NCI-H1930 (cell line): ENCODE measurements around the gene LCORL.
"Not testable (repeated sequence)": the region's sequence is repeated elsewhere in the genome, so short reads cannot be mapped to it uniquely, and the experiment has no call there.

ENCODE experiments used
- DNase-seq, 2 experiments: peaks; one replicate each; lab custom pipeline; 2025; lab: John Stamatoyannopoulos, UW

LCORL gene

GRCh38 chr4:17851959-17852358, 169.6 kb downstream of the LCORL start:
- DNase-seq: no peak

GRCh38 chr4:17850295-17850694, 171.3 kb downstream of the LCORL start:
- not testable (repeated sequence) for DNase-seq

GRCh38 chr4:17846266-17846665, 175.3 kb downstream of the LCORL start:
- no peak for DNase-seq

DNA sequence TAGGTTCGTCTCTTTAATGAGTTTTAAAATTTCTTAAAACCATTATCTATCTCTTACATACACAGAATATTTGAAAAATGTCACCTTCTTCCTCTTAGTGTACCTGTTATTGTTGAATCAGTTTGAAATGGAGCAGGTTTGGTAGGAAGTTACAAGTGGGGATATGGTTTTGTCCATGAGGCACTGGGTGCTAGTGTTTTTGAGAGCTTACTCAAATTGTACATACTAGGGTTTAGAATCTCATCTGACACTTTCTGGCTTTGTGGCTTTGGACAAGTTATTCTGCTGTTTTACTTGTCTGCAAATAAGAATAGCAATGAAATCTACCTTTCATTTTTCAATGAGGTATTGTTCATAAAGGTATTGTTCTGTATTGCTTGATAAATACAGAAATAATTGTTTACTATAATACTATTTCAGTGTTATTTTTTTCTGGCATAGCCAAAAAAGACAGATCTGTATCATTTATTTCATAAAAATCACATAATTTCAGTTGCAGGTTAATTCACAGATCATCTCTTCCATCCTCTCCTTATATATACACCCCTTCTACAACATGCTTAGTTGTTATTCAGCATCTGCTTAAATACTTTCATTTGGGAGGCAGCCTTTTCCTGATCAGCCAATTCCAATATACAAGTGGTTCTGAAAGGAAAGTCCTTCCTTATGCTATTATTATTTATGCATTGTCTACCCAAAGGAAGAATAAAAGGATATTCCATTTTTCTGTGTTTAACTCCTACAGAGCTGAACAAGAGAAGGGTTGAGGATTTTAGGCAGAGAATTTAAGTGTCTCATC, 197.5 kb downstream of the LCORL start:
- no peak for DNase-seq

DNA sequence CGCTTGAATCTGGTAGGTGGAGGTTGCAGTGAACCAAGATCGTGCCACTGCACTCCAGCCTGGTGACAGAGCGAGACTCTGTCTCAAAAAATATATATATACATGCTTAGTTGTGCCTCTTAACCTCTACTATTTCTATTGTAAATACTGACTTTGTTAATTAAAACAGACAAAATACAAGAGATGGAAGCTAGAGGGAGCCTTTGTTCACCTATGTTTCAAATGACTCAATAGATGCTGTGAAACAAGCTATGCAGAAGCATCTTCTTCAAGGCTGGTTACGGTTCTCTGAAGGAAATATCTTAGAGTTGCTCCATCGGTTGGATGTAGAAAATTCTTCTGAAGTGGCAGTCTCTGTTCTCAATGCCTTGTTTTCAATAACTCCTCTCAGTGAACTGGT, 204.5 kb downstream of the LCORL start:
- DNase-seq: no peak

GRCh38 chr4:17816142-17816541, 205.4 kb downstream of the LCORL start:
- no peak for DNase-seq

GRCh38 chr4:17814140-17814539, 207.4 kb downstream of the LCORL start:
- DNase-seq: no peak

- no peak for DNase-seq
These were observed 208.8 kb downstream of the LCORL start for GRCh38 chr4:17812801-17813200.

- DNase-seq: no peak
These were observed 209.4 kb downstream of the LCORL start for GRCh38 chr4:17812125-17812524.

- no peak for DNase-seq
These were observed 210.4 kb downstream of the LCORL start for GRCh38 chr4:17811078-17811603.

- DNase-seq: peak; percentile 98 to 99
These were observed 211.1 kb downstream of the LCORL start, which contains the start of the genes DCAF16 and NCAPG for GRCh38 chr4:17810260-17811077. Gene DCAF16 (minus strand): TSS chr4:17810757. CDS start chr4:17804141, 6,616 bp downstream. Gene NCAPG (plus strand): TSS chr4:17810979. CDS start chr4:17811078, 99 bp downstream.

DNA sequence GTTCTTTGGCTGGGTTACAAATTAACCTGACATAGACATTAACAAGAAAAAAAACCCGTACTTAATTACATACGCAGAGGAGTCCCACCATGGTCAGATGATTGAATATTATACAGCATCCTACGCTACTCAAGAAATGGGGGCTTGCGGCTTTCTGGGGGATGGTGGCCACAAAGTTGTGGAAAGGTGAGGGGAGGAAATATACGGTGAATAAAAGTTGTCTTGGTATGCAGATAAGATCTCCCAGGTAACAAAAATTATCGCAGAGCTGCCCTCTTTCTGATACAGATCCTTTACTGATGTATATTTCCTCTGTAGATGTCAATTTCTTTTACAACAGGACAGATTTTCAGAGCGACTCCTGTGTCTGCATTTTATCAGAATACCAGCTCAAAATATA, 211.9 kb downstream of the LCORL start:
- no peak for DNase-seq

- DNase-seq: no peak
These were observed 214.1 kb downstream of the LCORL start for GRCh38 chr4:17807446-17807845.

GRCh38 chr4:17805580-17806155, 215.9 kb downstream of the LCORL start:
- DNase-seq: no peak

GRCh38 chr4:17797808-17798207, 223.7 kb downstream of the LCORL start:
- DNase-seq: no peak

DNA sequence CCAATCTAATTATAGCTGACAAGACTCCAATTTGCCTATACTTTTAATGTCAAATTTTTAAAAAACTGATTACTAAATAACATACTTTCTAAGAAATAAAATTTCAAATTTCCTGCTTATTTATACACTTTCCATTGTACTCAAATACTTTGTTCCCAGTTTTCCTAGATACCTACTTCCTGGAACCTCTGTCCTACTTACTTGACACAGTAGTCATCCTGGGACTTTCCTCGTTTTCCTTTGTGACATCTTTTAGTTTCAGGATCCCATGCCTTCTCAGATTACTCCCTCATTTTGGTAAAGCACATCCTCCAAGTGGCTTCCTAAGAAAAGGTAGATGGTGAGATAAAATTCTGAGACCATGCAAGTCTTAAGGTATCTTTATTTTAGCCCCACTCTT, 226.8 kb downstream of the LCORL start:
- no peak for DNase-seq
